Loucy (cell line): ENCODE results near the gene HIRA.
A peak's percentile ranks its signal among the peaks of the same experiment; 100 is the strongest.

Source experiments
- H2AFZ ChIP-seq: fragments of 200-600 bp; sonication (generic); 2 replicates; pipeline ENCODE4 v1.6.0; 2016; ENCODE audit warnings: antibody characterized with exemption, mild to moderate bottlenecking, low read length, moderate library complexity
- H3F3A ChIP-seq: fragments of 200-600 bp; 2 replicates; pipeline ENCODE4 v1.6.0; 2016; ENCODE audit warnings: antibody characterized with exemption, low read depth, mild to moderate bottlenecking
- H3K27me3 ChIP-seq: fragments of 200-600 bp; sonication (generic); 2 replicates; pipeline ENCODE4 v1.6.1; 2014; ENCODE audit warnings: low read length, mild to moderate bottlenecking; ENCODE audit not compliant: insufficient read depth, poor library complexity, severe bottlenecking
- H3K36me3 ChIP-seq: fragments of 200-600 bp; sonication (generic); 2 replicates; pipeline ENCODE4 v1.6.1; 2016; ENCODE audit warnings: low read length; ENCODE audit not compliant: insufficient read depth
- H3K4me1 ChIP-seq: fragments of 200-600 bp; sonication (generic); 2 replicates; pipeline ENCODE4 v1.5.1; 2014; ENCODE audit warnings: low read length, mild to moderate bottlenecking; ENCODE audit not compliant: insufficient read depth, poor library complexity, severe bottlenecking
- H3K4me2 ChIP-seq: fragments of 200-600 bp; sonication (generic); 2 replicates; pipeline ENCODE4 v1.6.0; 2014; ENCODE audit warnings: antibody characterized with exemption, low read length, low read depth, mild to moderate bottlenecking; ENCODE audit not compliant: poor library complexity, severe bottlenecking
- H3K4me3 ChIP-seq: fragments of 200-600 bp; sonication (generic); 2 replicates; pipeline ENCODE4 v1.5.1; 2014; ENCODE audit warnings: low read length, mild to moderate bottlenecking, mixed read lengths; ENCODE audit not compliant: poor library complexity, severe bottlenecking
- H3K79me2 ChIP-seq: fragments of 200-600 bp; sonication (generic); 2 replicates; pipeline ENCODE4 v1.6.1; 2014; ENCODE audit warnings: low read length; ENCODE audit not compliant: insufficient read depth
- H3K9ac ChIP-seq: fragments of 200-600 bp; sonication (generic); 2 replicates; pipeline ENCODE4 v1.6.0; 2014; ENCODE audit warnings: mild to moderate bottlenecking, low read depth, low read length, moderate library complexity; ENCODE audit not compliant: poor library complexity, severe bottlenecking
- H3K9me2 ChIP-seq: fragments of 200-600 bp; sonication (generic); replicated peaks from 2 replicates; pipeline ENCODE4 v1.6.1; 2016; ENCODE audit warnings: low read depth, low read length, mixed read lengths
- H3K9me3 ChIP-seq: fragments of 200-600 bp; sonication (generic); 2 replicates; pipeline ENCODE4 v1.6.1; 2014; ENCODE audit warnings: mild to moderate bottlenecking, antibody characterized with exemption, low read length, low read depth; ENCODE audit not compliant: insufficient read depth
- H4K20me1 ChIP-seq: fragments of 200-600 bp; sonication (generic); 2 replicates; pipeline ENCODE4 v1.6.0; 2014; ENCODE audit warnings: antibody characterized with exemption, low read length, mild to moderate bottlenecking; ENCODE audit not compliant: insufficient read depth, poor library complexity, severe bottlenecking
- CTCF ChIP-seq: fragments of 200-600 bp; sonication (generic); conservative IDR thresholded peaks from 2 replicates; pipeline ENCODE4 v1.5.1; 2014; ENCODE audit warnings: mild to moderate bottlenecking, antibody characterized with exemption, low read length
- EZH2phosphoT487 ChIP-seq: fragments of 200-600 bp; IDR thresholded peaks from 2 replicates; pipeline ENCODE4 v1.6.1; 2018; ENCODE audit warnings: antibody characterized with exemption, mild to moderate bottlenecking, moderate library complexity, borderline replicate concordance

Gene HIRA

GRCh38 chr22:19477321-19478044 lies 46.0 kb upstream of the HIRA start:
- H3K9me3 ChIP-seq = no peaks in the 10 kb centered on the region
- H3K27me3 ChIP-seq = no peaks in the 10 kb centered on the region
- H3K4me1 ChIP-seq = peaks cover 33% of the 10 kb centered on the region
- peaks cover 11% of the 10 kb centered on the region; the same call in 1 of the 2 replicates for H3K36me3 ChIP-seq
- peaks cover 69% of the 10 kb centered on the region for H3K79me2 ChIP-seq
- H3K4me2 ChIP-seq = peak overlapping the region; percentile 89
- H3K9ac ChIP-seq = peak overlapping the region; percentile 74
- no peak overlapping the region for H2AFZ ChIP-seq
- no peaks in the 10 kb centered on the region for H3K9me2 ChIP-seq
- H3K4me3 ChIP-seq = peak overlapping the region; percentile 82
- H3F3A ChIP-seq = no peaks in the 10 kb centered on the region
- H4K20me1 ChIP-seq = peaks cover 25% of the 10 kb centered on the region
- TF ChIP-seq CTCF (peak; percentile 57), EZH2phosphoT487 (no peak)

GRCh38 chr22:19476023-19476422 lies 44.5 kb upstream of the HIRA start:
- no peak for TF ChIP-seq CTCF
- no peak for TF ChIP-seq EZH2phosphoT487
- Histone ChIP-seq H3K79me2 (peaks cover 55% of the 10 kb centered on the region), H3F3A (no peaks in the 10 kb centered on the region), H3K27me3 (no peaks in the 10 kb centered on the region), H3K9me2 (no peaks in the 10 kb centered on the region), H3K4me1 (peaks cover 28% of the 10 kb centered on the region), H4K20me1 (peaks cover 24% of the 10 kb centered on the region), H3K4me2 (peak overlapping the region; percentile 35), H3K9me3 (no peaks in the 10 kb centered on the region), H3K9ac (peak overlapping the region; percentile 26), H3K4me3 (no peak overlapping the region), H3K36me3 (peaks cover 25% of the 10 kb centered on the region; the same call in 1 of the 2 replicates), H2AFZ (no peak overlapping the region)

GRCh38 chr22:19473578-19473977 lies 42.0 kb upstream of the HIRA start:
- Histone ChIP-seq H3K36me3 (peaks cover 49% of the 10 kb centered on the region; the same call in 1 of the 2 replicates), H3K9me2 (no peaks in the 10 kb centered on the region), H3K27me3 (no peaks in the 10 kb centered on the region)

More at GRCh38 chr22:19473578-19473977, 42.0 kb upstream of the HIRA start:
- no peak for TF ChIP-seq EZH2phosphoT487
- peak; percentile 19; the same call in 1 of the 2 replicates for TF ChIP-seq CTCF
- no peak overlapping the region for H3K4me3 ChIP-seq
- H3K4me2 ChIP-seq = no peak overlapping the region
- no peak overlapping the region for H3K9ac ChIP-seq
- peaks cover 39% of the 10 kb centered on the region for H3K79me2 ChIP-seq
- H4K20me1 ChIP-seq = peaks cover 16% of the 10 kb centered on the region
- no peaks in the 10 kb centered on the region for H3F3A ChIP-seq
- peaks cover 19% of the 10 kb centered on the region for H3K4me1 ChIP-seq
- H3K9me3 ChIP-seq = no peaks in the 10 kb centered on the region
- H2AFZ ChIP-seq = no peak overlapping the region
